ENCODE measurements around the gene MEOX2.

DNA sequence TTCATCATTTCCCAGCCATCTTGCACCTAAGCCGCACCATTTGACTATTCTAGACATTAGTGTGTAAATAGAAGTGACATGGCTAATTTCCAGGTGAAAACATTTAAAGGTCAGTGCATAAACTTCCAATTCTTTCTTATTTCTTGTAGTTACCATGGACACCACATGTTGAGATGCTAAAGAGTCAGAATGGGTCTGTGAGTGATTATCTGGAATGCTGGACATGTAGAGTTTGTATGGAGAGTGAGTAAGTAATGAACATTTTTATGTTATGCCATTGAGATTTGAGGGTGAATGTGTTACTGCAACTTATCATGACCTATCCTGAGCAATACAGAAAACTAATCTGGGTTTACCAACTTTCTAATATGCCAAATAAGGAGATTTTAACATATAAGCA is 60.4 kb downstream of the MEOX2 start:
- TF ChIP-seq EP300 (IDR thresholded peaks at IDR 0.05; ENCODE audit: borderline replicate concordance in 1 of 2, control insufficient read depth in 1 of 2, low read depth in 2 of 2, low read length in 2 of 2) (no peak), RCOR1 (conservative IDR thresholded peaks at IDR 0.05; ENCODE audit: low read depth, low read length) (no peak), BRCA1 (IDR thresholded peaks at IDR 0.05; ENCODE audit: low read depth, low read length) (no peak), CBFB (IDR thresholded peaks at IDR 0.05; ENCODE audit: low read depth) (no peak)
- TF ChIP-seq, protein P1, sequence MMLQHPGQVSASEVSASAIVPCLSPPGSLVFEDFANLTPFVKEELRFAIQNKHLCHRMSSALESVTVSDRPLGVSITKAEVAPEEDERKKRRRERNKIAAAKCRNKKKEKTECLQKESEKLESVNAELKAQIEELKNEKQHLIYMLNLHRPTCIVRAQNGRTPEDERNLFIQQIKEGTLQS (IDR thresholded peaks at IDR 0.05; ENCODE audit: borderline replicate concordance, extremely low read depth, low read depth, low read length): no peak
- TF ChIP-seq, protein P2, sequence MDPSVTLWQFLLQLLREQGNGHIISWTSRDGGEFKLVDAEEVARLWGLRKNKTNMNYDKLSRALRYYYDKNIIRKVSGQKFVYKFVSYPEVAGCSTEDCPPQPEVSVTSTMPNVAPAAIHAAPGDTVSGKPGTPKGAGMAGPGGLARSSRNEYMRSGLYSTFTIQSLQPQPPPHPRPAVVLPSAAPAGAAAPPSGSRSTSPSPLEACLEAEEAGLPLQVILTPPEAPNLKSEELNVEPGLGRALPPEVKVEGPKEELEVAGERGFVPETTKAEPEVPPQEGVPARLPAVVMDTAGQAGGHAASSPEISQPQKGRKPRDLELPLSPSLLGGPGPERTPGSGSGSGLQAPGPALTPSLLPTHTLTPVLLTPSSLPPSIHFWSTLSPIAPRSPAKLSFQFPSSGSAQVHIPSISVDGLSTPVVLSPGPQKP (IDR thresholded peaks at IDR 0.05; ENCODE audit: low read depth, low read length): no peak
- TF ChIP-seq, protein P3, sequence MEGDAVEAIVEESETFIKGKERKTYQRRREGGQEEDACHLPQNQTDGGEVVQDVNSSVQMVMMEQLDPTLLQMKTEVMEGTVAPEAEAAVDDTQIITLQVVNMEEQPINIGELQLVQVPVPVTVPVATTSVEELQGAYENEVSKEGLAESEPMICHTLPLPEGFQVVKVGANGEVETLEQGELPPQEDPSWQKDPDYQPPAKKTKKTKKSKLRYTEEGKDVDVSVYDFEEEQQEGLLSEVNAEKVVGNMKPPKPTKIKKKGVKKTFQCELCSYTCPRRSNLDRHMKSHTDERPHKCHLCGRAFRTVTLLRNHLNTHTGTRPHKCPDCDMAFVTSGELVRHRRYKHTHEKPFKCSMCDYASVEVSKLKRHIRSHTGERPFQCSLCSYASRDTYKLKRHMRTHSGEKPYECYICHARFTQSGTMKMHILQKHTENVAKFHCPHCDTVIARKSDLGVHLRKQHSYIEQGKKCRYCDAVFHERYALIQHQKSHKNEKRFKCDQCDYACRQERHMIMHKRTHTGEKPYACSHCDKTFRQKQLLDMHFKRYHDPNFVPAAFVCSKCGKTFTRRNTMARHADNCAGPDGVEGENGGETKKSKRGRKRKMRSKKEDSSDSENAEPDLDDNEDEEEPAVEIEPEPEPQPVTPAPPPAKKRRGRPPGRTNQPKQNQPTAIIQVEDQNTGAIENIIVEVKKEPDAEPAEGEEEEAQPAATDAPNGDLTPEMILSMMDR (IDR thresholded peaks at IDR 0.05 in 2 of 3, conservative IDR thresholded peaks at IDR 0.05 in 1 of 3; ENCODE audit: control insufficient read depth in 2 of 3, extremely low read depth in 1 of 3, insufficient read depth in 1 of 3, low read depth in 3 of 3, low read length in 3 of 3): no peak
- TF ChIP-seq, protein P4, sequence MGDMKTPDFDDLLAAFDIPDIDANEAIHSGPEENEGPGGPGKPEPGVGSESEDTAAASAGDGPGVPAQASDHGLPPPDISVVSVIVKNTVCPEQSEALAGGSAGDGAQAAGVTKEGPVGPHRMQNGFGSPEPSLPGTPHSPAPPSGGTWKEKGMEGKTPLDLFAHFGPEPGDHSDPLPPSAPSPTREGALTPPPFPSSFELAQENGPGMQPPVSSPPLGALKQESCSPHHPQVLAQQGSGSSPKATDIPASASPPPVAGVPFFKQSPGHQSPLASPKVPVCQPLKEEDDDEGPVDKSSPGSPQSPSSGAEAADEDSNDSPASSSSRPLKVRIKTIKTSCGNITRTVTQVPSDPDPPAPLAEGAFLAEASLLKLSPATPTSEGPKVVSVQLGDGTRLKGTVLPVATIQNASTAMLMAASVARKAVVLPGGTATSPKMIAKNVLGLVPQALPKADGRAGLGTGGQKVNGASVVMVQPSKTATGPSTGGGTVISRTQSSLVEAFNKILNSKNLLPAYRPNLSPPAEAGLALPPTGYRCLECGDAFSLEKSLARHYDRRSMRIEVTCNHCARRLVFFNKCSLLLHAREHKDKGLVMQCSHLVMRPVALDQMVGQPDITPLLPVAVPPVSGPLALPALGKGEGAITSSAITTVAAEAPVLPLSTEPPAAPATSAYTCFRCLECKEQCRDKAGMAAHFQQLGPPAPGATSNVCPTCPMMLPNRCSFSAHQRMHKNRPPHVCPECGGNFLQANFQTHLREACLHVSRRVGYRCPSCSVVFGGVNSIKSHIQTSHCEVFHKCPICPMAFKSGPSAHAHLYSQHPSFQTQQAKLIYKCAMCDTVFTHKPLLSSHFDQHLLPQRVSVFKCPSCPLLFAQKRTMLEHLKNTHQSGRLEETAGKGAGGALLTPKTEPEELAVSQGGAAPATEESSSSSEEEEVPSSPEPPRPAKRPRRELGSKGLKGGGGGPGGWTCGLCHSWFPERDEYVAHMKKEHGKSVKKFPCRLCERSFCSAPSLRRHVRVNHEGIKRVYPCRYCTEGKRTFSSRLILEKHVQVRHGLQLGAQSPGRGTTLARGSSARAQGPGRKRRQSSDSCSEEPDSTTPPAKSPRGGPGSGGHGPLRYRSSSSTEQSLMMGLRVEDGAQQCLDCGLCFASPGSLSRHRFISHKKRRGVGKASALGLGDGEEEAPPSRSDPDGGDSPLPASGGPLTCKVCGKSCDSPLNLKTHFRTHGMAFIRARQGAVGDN (IDR thresholded peaks at IDR 0.05): no peak

Measured in GM12878 (cell line).